ENCODE data around the gene TBC1D12.
"Not testable (repeated sequence)": the region's sequence is repeated elsewhere in the genome, so short reads cannot be mapped to it uniquely, and the experiment has no call there.

Gene TBC1D12

DNA sequence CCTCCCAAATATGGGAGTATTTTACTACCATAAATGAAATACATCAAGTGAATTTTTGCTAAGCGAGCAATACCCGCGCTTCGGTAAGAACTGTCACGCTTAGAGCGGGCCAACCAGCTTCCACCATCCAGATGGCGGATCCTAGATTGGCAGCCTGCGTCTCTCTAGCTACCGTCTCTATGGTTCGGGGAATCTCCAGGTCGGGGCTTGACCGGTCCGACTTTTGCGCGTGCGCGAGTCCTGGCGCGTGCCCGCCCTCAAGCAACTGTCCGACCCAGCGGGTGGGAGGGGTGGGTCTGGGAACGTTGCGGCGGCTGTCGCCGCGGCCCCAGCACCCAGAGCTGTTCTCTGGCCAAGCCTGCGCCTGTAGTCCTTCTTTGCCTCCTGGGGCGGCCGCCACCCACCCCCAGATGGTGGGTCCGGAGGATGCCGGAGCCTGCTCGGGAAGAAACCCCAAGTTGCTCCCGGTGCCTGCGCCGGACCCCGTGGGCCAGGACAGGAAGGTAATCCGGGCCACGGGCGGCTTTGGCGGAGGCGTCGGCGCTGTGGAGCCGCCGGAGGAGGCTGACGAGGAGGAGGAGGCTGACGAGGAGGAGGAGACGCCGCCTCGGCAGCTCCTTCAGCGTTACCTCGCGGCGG, at the start of gene TBC1D12:
TSS of gene TBC1D12 (plus strand) at position 338 of the 639 bp plus-strand sequence. CDS start at position 411, 73 bp downstream.
- DNase-seq = peak; percentile 73

DNA sequence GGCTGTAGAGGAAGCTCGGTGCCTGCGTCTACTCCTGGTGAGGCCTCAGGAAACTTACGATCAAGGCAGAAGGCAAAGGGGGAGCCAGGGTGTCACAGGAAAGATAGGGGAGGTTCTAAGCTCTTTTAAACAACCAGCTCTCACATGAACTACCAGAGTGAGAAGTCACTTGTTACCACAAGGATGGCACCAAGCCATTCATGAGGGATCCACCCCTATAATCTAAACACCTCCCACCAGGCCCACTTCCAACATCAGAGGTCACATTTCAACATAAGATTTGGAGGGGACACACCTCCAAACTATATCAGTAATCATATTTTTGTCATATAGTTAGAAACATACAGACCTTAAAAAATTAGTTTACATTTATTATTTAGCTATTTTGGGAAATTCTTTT, 49.0 kb upstream of the TBC1D12 start:
- DNase-seq = no peak

DNA sequence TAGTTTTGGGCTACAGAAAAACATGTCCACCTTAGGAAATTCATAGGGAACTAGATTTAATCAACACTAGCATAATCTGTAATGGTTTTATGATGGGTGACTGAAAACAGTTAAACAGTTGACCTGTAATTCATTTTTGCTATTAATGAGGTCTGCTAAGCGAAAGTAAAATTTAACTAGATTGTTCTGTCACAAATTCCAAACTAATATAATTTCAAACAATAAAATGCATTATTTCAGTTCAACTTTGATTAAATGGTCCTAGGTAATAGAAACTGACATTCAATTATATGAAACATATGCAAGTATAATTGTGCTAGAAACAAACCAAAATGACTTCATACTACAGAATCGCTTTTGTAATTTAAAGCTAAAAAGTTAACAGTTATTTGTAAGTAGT, 46.5 kb upstream of the TBC1D12 start:
- DNase-seq = no peak

DNA sequence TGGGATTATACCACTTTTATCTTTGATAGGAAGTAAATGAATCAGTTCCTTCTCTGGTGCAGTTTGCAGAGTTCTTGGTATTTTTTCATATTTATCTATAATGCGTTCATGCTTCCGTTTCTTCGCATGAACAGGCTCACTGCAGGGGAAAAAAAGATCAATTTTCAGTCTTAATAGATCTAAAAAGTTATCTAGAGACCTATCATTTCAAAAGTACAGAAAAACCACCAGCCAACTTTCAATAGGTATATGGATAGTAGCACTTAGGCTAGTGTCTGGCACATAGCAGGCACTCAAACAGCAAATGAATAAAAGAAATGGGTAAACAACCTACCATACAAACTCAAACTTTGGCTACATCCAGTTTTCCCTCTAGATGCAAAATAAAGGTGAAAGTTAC, 45.1 kb upstream of the TBC1D12 start:
- no peak for DNase-seq

DNA sequence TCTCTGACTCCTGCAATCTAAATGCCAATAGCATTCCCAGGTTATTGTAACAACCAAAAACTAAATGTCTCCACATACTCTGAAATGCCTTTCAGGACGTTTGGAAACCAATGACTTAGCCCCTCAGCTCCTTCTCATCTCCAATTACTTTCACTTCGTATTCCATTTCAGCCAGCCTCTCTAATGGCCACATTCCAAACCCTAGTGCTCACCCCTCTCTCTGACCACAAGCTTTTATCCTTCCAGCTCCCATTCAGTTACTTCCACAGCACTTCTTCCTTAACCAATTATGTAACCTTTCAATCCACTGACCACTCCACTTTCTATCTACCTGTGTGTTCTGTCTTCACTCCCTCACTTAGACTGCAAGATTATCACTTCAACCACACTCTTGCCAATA, 43.9 kb upstream of the TBC1D12 start:
- DNase-seq = peak; percentile 5

DNA sequence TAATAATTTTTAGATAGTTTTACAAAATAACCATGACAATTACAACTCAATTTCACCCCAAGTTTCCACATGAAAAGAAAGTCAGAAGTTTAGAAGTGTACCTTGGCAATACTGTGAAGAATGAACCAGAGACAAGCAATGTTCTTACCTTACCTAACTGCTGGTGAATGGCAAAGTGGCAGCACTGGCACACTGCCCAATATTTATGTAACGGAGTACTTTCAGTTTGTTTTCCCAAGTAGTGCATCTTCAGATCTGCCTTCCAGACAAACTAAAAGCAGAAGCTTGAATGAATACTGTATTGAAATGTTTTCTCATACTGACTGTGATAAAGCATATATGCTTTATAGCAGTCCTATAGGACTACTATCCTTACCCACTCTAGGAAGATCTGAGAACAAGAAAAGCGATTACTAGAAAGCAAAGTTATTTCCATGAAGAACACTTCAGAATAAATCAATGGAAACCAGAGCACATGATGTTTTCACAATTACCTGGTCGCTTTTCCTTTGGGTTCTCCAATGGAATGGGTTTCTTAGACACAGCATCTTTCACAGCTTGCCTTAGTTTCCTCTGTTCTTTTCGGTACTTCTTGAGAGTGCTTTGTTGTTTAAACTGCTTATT, 41.1 kb upstream of the TBC1D12 start:
- no peak for DNase-seq

DNA sequence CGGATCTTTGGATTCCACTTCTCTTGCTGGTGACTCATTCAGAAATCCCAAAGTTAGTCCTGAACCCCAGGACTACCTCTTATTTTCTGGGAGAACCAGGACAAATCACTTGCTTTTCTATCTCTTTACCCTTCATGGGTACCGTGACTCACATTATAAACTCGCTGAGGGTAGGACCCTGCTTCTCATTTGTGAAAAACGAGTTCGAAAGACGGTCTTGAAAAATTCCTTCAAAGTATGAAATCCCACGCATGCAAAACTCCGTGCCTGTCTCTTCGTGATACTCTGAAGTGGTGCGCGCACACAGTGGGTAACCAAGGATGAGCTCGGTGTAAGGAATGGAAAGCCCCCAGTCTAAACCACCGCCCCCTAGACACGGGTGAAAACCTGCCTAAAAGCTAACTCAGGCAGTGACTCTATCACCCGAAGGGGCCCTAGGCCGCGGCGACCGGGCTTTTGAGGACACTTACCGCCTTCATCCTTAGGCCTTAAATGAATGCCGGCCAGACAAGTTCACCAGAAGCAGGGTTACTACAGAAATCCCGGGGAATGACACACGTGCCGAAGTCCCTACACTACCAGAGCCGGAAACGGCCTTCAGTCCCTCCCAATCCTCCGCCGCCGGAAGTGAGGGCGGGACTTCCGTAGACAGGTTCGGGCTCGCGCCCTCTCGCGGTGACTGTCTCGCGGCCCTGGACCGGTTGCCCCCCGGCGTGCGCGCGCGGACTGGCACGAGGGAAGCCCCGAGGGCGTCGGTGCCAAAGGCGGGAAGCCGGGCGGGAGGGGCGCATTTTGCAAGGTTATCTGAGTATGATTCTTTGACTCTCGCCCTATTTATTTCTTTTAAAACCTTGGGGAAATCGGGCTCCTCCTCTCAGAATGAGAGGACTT, 39.7 kb upstream of the TBC1D12 start, which contains the start of gene NOC3L:
TSS of gene NOC3L (minus strand) at position 580 of the 891 bp plus-strand sequence. CDS start at position 479, 101 bp downstream.
- DNase-seq = peak; percentile 85

DNA sequence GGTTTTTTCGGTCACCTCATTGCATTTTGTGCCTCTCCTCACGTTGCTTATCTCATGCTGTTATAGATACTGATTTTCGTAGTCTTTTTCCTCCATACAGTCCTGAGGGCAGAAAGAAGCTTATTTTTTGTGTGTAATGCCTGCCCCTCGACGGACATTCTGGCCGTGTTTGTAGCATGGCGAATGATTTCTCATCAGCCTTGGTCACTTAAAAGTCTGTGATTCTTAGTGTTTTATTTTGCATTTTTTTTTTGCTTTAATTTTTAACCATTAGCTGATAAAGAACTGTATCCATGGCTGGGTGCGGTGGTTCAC, 39.1 kb upstream of the TBC1D12 start:
- DNase-seq = no peak

DNA sequence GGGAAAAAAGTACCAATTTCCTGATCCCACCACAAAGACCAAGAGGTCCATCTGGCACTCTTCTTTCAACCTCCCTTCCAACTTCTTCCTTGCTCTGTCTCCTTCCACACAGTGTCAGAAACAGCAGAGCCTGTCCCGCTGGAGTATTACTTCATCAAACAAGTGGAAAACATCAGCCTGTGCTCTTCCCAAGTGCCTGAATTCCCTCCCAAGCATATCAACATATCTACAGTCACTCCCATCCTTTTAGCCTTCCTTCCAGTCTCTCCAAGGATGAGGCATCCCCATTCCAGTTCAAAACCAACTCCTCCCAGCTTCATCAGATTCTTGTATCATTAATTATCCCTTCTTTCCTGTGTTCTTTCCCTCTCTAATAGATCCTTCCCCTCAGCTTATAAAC, 37.9 kb upstream of the TBC1D12 start:
- DNase-seq = no peak

DNA sequence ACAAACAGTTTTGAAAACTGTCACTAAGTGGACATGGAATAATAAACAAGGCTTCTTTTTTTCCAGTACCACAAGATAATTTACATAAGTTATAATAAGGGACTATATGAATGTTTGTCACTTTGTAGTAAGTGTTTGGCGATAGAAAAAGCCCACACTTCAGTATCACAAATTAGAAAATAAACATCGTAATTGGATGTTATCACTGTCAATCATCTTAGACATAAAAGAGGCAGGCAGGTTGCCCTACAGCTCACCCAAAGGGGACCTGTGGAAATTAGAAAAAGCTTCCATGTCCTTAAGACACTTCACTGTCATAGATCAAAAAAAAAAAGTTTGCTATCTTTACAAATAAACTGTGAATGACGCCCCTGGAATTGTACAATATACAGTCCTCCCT, 36.0 kb upstream of the TBC1D12 start:
- no peak for DNase-seq

DNA sequence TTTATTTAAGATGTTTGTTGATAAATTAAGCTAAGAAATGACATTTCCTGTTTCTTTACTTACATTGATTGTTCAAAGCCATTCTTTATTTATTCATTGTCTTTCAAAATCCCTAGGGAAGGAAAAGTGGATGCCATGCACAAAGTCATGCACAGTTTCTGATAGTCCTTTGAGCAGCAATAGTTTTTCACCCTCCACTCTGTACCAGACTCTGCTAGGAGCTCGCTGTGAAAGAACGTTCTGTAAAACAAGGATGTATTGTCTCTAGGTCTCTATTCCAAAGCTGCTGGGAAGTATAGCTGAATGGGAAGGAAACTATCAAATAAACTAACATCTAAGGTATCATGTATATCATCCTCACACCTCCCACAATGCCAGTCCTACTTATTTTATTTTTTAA, 31.8 kb upstream of the TBC1D12 start:
- no peak for DNase-seq

DNA sequence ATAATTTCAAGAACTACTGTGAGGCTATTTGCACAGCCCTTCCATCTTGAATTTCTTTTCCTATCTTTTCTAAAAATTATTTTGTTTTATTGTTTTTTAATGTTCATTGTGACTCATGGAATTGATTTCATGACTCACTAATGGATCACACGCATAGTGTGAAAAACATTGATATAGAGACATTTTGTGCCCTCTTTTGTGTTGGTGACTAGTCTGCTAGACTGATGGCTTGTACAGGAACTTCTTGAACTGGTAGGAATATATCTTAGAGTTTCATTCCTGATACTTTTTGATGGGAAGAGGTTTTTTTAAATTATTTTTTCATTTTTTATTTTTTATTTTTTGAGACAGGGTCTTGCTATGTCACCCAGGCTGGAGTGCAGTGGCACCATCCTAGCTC, 27.0 kb upstream of the TBC1D12 start:
- no peak for DNase-seq

DNA sequence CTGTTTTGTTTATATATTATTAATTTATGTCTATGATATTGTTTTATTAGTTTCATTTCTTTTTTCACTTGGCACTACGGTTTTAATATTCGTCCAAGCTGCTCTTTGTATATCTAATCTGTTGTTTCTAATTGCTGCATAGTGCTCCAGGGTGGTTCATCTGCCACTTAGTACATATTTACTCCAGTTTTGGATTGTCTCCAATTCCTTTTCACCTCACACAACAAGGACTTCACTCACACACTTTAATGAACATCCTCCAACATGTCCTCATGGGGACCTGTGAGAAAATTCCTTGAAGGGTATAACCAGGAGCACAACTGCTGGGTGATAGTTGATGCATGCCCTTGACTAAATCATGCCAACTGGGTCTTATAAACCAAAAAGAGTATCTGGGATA, 25.5 kb upstream of the TBC1D12 start:
- no peak for DNase-seq

DNA sequence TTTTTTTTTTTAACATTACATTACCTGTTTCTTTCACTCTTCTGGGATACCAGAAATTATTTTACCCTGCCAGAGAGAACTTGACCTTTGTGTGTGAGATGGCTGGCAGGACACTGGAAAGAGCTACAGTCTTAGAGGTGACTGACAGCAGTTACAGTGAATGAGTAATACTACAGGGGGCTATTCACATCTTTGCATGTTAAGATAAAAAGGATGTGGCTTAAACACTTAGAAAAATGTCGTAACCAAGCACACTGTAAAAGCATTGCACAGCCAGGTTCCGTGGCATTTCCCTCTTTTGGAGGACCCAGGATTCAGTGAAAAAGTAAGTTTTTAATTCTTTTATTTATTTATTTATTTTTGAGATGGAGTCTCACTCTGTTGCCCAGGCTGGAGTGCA, 18.8 kb upstream of the TBC1D12 start:
- no peak for DNase-seq

DNA sequence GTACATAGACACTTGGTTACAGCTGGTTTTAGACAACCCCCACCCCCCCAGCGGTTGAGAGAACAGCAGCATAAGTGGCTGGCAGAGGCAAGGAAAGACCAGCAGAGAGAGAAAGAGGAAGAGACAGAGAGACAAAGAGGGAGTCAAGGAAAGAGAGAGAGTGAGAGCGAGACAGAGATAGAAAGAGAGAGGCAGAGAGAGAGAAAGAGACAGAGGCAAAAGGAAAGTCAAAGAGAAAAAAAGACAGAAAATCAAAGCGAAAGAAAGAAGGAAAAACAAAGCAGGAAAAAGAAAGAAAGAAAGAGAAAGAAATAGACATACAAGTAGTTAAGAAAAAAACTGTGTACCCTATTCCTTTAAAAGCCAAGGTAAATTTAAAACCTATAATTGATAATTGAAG, 16.6 kb upstream of the TBC1D12 start:
- not testable (repeated sequence) for DNase-seq

DNA sequence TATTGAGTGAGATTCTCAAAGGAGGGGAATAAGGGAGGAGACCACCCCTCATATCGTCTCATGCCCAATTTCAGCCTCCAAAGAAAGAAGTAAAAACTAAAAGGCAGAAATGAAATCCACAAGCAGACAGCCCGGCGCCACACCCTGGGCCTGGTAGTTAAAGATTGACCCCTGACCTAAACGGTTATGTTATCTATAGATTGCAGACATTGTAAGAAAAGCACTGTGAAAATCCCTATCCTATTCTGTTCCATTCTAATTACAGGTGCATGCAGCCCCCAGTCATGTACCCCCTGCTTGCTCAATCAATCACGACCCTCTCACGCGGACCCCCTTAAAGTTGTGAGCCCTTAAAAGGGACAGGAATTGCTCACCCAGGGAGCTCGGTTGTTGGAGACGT, 10.2 kb upstream of the TBC1D12 start:
- not testable (repeated sequence) for DNase-seq

DNA sequence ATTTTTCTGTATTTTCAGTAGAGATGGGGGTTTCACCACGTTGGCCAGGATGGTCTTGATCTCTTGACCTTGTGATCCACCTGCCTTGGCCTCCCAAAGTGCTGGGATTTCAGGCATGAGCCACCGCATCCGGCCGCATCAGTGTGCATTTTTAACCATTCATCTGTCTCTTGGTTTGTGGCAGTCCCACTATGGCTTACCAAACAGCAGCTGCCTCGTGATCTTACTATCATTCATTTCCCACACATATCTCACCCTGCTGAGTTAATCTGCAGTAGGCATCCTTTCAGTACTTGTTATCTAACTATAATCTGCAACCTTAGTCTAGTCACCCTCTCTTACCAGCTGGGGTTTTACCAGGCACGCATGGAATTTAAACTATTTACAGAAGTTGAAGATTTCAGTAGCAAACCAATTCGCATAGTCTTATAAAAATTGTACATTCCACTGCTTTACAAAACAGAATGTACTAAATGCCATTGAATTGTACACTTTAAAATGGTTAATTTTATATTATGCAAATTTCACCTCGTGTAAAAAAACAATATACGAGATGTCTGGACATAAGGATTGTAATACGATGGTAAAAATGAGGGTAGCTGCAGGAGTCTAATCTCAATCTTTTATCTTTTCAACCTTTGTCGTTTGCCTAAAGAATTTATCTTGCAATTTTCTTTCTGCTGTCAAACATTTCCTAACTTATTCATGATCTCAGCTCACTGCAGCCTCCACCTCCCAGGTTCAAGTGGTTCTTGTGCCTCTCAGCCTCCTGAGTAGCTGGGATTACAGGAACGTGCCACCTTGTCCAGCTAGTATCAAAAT, 4.6 kb upstream of the TBC1D12 start:
- no peak for DNase-seq

DNA sequence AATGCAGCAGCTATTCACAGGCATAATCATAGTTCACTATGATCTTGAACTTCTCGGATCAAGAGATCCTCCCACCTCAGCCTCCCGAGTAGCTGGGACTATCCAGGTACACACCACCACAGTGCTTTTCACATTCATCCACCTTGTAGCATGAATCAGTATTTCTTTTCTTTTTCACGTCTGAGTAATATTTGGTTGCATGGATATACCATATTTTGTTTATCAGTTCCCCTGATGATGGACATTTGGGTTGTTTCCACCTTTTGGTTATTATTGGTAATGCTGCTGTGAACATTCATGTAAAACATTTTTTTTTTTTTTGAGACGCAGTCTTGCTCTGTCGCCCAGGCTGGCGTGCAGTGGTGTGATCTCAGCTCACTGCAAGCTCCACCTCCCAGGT, 3.6 kb upstream of the TBC1D12 start:
- DNase-seq = no peak

DNA sequence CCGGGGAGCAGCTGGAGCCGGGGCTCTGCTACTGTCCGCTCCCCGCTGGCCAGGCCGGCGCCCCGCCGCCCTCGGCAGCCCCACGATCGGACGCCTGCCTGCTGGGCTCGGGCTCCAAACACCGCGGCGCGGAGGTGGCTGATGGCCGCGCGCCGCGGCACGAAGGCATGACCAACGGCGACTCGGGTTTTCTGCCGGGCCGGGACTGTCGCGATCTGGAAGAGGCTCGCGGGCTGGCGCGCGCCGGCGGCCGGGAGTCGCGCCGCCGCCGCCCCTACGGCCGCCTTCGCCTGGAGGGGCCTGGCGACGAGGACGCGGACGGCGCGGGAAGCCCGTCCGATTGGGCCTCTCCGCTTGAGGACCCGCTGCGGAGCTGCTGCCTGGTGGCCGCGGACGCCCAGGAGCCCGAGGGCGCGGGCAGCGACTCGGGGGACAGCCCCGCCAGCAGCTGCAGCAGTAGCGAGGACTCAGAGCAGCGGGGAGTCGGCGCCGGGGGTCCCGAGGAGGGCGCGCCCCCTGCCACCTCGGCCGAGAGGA, 570 bp downstream of the TBC1D12 start:
- DNase-seq = no peak

DNA sequence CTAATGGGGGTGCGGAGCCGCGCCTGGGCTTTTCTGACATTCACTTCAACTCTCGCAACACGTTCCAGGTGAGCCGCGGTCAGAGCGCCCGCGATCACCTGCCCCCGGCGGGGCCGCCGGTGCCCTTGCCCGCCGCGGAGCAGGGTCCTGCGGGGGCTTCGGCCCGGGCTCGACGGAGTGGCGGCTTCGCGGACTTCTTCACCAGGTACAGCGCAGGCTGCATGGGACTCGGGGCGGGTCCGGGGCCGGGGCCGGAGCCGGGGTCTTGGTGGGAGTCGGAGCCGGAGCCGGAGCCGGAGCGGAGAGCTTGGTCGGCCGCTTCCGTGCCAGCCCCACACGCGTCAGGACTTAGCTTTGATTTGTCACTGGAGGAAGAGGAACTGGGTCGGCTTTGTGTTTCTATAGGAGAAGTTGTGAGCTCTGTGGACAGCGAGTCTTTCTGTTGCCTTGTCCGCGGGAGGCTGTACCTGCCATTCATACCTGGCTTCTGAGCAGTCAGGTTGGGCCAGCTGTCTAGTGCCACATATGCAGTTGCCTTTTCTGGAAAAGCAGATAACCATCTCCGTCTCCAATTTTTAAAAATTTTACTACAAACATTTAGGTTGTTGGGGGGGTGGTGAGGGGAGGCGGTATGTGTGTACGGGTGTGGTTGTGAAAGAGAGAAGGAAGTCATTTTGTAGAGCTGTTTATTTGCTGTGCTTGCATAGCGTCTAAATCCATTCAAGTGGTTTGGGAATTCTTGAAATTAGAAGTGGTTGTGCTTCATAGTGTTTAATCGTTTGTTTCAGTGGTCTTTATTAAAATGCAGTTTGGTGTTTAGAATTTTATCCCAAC, 1.3 kb downstream of the TBC1D12 start:
- no peak for DNase-seq

DNA sequence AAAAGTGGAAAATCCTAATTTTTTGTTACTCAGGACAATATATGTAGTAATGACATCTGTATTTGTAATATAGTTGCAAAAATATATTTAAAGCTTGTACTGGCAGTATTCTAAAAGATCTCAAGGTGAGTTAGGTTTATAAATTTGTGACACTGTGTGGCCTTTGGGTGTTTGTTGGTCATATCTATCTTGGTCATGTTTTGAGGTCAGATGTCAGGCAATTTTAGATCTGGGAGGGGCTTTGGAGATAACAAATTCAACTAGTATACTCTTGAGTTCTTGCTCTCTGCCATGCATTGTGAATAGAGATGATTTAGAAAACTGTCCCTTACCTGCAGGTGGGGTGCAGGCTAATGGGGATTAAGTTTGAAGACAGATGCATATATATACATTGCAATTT, 3.1 kb downstream of the TBC1D12 start:
- no peak for DNase-seq

DNA sequence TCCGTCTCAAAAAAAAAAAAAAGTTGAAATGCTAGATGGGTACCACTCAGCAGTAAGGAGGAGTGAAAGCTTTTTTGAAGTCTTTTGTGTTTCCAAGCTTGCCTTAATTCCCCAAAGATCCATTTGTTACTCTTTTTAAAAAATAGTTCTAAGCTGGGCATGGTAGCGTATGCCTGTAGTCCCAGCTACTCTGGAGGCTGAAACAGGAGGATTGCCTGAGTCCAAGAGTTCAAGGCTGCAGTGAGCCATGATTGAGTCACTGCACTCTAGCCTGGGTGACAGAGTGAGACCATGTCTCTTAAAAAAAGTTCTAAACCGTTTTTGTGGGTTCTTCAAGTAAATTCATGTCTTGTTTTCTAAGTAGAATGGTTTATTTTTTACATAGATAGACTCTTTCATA, 5.3 kb downstream of the TBC1D12 start:
- no peak for DNase-seq

All from GOT3 (cell line).